Measurements from ENCODE around the gene ASTL.

ASTL gene

GRCh38 chr2:96159084-96159830, 21.0 kb upstream of the ASTL start:
- Histone ChIP-seq H3K27me3 (ENCODE audit: insufficient read depth, poor library complexity, severe bottlenecking) (no peaks in the 10 kb centered on the region), H3K4me3 (replicated peaks; ENCODE audit: insufficient read depth, low read length) (no peak overlapping the region), H3K27ac (replicated peaks) (no peak overlapping the region)
- TF ChIP-seq GABPA (IDR thresholded peaks at IDR 0.05; ENCODE audit: low read depth), result no peak
- TF ChIP-seq REST (IDR thresholded peaks at IDR 0.05; ENCODE audit: insufficient replicate concordance, low read depth), result no peak
- TF ChIP-seq CTCF (IDR thresholded peaks at IDR 0.05; ENCODE audit: insufficient read depth, low read length), result no peak
- no peak for TF ChIP-seq SPI1 (IDR thresholded peaks at IDR 0.05; ENCODE audit: borderline replicate concordance, low read depth)
- no peak for TF ChIP-seq POLR2AphosphoS5 (IDR thresholded peaks at IDR 0.05; ENCODE audit: low read depth)
- no peak for DNase-seq (ENCODE audit: low read depth in 1 of 2, low spot score in 1 of 2)

GRCh38 chr2:96158554-96158940, 20.2 kb upstream of the ASTL start:
- Histone ChIP-seq H3K4me3 (replicated peaks; ENCODE audit: insufficient read depth, low read length) (no peak overlapping the region), H3K27me3 (ENCODE audit: insufficient read depth, poor library complexity, severe bottlenecking) (no peaks in the 10 kb centered on the region), H3K27ac (replicated peaks) (no peak overlapping the region)
- no peak for TF ChIP-seq GABPA (IDR thresholded peaks at IDR 0.05; ENCODE audit: low read depth)
- TF ChIP-seq CTCF (IDR thresholded peaks at IDR 0.05; ENCODE audit: insufficient read depth, low read length), result no peak
- TF ChIP-seq POLR2AphosphoS5 (IDR thresholded peaks at IDR 0.05; ENCODE audit: low read depth), result no peak
- TF ChIP-seq SPI1 (IDR thresholded peaks at IDR 0.05; ENCODE audit: borderline replicate concordance, low read depth), result no peak
- TF ChIP-seq REST (IDR thresholded peaks at IDR 0.05; ENCODE audit: insufficient replicate concordance, low read depth), result no peak
- no peak for DNase-seq (ENCODE audit: low read depth in 1 of 2, low spot score in 1 of 2)

- peak overlapping the region; percentile 32 for H3K27ac ChIP-seq (replicated peaks)
- TF ChIP-seq GABPA (IDR thresholded peaks at IDR 0.05; ENCODE audit: low read depth), result no peak
- TF ChIP-seq CTCF (IDR thresholded peaks at IDR 0.05; ENCODE audit: insufficient read depth, low read length), result no peak
- no peak overlapping the region for H3K4me3 ChIP-seq (replicated peaks; ENCODE audit: insufficient read depth, low read length)
- DNase-seq (ENCODE audit: low read depth in 1 of 2, low spot score in 1 of 2), result peak in 1 of 2 experiments; percentile 28
- no peaks in the 10 kb centered on the region for H3K27me3 ChIP-seq (ENCODE audit: insufficient read depth, poor library complexity, severe bottlenecking)
Measured at GRCh38 chr2:96157649-96158553, 19.6 kb upstream of the ASTL start.

Data from HL-60 (cell line).